ENCODE measurements around the gene TEX53. TPM values are rescaled to one million over a fixed set of nuclear protein-coding genes. Genes with fewer than 3 reads are reported as not detected.

TEX53 gene
- total RNA-seq, 1 donor from 2014 or later: not detected

GRCh38 chr9:114681594-114682332, 24.2 kb upstream of the TEX53 start, which contains the start of gene TEX48:
Gene TEX48, minus strand, starts transcription at chr9:114682192. Its CDS starts 10,469 bp downstream, at chr9:114671723.
- intact Hi-C loops (cut with micrococcal nuclease): loop anchor here (1.0 to 5.0 kb wide), 7 partner anchors 10 to 333 kb away; no protein-coding TSS in a partner anchor

GRCh38 chr9:114680259-114681001, 22.8 kb upstream of the TEX53 start:
- intact Hi-C loops (cut with micrococcal nuclease): loop anchor here (1.0 to 5.0 kb wide), 4 partner anchors 37 to 334 kb away; no protein-coding TSS in a partner anchor

DNA sequence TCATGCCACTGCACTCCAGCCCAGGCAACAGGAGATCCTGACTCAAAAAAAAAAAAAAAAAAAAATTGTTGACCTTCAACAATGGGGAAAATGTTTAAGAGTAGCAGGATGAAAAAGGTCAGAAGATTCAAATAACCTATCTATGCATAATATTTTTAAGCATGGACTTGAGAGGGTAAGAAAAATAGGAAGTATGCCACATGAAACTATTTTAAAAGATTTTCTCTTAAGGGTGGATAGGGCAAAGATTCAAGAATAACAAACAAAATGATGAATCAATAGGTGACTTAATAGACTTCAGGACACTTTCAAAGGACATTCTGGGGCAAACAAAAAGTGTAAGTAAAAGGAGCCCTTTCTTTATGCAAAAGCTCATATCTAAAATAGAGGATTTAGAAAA, 21.2 kb upstream of the TEX53 start:
- intact Hi-C loops (cut with micrococcal nuclease): no loop called here

DNA sequence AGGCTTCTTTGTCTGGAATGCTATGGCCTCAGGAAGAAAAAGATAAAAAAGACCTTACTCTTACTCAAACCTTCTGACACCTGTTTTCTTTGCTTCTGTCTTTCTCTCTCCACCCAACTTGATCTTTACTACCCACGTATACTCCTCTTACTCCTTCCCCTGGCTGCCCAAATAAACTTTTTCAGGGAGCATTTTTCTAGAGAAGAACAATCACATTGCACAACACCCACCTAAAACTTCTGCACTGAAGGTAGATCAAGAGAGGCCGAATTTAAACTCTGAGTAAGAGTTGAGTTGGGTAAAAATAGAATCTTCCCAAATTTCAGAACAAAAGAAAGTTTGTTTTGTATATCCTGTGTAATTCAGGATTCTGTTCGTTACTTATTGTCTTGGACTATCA, 20.5 kb upstream of the TEX53 start:
- intact Hi-C loops (cut with micrococcal nuclease): no loop called here

- intact Hi-C loops (cut with micrococcal nuclease): no loop called here
These were observed 19.8 kb upstream of the TEX53 start for GRCh38 chr9:114677418-114677817.

DNA sequence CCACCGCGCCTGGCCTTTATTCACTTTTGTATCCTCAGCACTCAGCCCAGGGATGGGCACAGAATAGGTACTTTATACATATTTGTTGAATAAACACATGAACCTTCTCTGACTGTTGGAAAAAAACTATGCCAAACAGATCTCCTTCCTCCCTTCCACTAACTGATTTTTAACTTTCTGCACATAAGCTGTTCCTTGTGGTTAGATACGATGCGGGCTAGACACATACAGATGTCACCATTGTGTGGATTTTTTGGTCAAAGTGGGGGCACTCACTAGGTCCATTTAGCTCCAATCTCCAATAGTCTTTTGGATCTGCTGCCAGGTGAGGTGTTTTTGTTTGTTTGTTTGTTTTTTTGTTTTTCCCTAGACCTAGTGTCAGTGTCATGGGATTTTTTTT, 19.3 kb upstream of the TEX53 start:
- intact Hi-C loops (cut with micrococcal nuclease): no loop called here

GRCh38 chr9:114674798-114675540, 17.4 kb upstream of the TEX53 start:
- intact Hi-C loops (cut with micrococcal nuclease): no loop called here

- intact Hi-C loops (cut with micrococcal nuclease): no loop called here
These were observed 16.6 kb upstream of the TEX53 start for GRCh38 chr9:114674076-114674797.

DNA sequence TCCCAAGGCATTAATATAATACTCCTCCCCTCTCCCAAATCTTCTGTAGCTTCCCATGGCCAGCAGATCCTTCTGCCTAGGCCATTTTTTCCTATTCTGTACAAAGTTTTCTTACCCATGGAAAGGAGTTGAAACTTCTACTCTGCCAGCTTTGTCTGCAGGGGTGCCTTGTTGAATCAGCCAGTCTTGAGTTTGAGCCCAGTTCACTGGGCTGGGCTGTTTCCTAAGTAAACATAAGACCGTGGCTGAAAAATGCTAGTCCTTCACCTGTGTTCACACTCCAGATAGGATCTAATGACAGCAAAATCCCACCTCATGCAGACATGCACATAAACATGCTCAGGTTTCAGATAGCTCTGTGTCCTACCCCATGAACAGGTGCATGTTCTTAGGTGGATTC, 14.0 kb upstream of the TEX53 start:
- intact Hi-C loops (cut with micrococcal nuclease): no loop called here

DNA sequence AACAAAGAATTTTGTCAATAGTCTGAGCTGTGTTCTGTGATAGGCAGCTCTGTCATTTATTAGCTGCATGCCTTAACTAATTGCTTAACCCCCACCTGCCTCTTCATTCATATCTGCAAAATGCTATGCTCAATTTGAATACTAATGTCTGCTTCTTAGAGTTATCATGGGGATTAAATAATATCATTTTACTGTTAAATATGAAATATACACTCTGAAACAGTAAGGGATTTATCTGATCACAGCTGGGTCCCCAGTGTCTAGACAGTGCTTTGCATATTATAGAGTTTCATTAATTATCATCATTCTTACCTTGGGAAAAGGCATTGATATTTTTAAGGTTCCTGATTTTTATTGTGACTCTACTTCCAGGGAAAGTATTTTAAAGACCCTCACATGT, 12.4 kb upstream of the TEX53 start:
- intact Hi-C loops (cut with micrococcal nuclease): no loop called here

- intact Hi-C loops (cut with micrococcal nuclease): no loop called here
These were observed 10.5 kb upstream of the TEX53 start for GRCh38 chr9:114668146-114668545.

DNA sequence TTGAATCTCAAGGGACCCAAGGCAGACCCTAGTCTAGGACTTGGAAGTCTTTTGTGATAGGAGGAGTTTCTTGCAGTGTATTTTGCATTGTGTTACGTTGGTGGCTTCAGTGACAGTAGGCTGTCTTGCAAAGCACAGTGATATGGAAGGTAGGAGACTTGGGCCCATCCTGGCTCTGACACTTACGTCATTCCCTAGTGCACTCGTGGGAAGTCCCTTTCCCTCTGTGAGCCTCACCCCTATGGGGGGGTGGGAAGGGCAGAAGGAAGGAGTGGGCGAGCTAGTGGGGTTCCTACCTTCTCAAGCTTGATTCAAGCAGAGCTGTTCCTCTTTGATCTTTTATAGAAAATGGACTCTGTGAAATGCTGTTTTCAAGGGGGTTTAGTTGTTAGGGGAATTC, 9.2 kb upstream of the TEX53 start:
- intact Hi-C loops (cut with micrococcal nuclease): no loop called here

- intact Hi-C loops (cut with micrococcal nuclease): no loop called here
These were observed 8.8 kb upstream of the TEX53 start for GRCh38 chr9:114666401-114666800.

DNA sequence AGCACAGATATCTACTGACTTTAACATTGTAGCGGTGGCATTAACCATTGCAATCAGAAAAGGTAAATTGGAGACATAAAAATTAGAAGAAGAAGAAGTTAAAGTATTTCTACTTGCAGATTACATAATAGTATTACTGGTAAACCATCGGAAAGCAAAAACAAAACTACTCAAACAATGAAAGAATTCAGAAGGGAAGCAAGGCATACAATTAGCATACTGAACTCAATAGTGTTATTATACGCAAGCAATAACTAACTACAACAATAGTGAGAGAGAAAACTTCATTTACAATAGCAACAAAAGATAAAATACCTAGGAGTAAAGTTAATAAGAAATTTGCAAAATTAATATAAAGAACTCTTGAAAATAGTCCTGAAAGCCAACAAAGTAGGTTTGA, 6.6 kb upstream of the TEX53 start:
- intact Hi-C loops (cut with micrococcal nuclease): loop anchor here (5.0 kb wide), 1 partner anchor 858 kb away; no protein-coding TSS in a partner anchor

DNA sequence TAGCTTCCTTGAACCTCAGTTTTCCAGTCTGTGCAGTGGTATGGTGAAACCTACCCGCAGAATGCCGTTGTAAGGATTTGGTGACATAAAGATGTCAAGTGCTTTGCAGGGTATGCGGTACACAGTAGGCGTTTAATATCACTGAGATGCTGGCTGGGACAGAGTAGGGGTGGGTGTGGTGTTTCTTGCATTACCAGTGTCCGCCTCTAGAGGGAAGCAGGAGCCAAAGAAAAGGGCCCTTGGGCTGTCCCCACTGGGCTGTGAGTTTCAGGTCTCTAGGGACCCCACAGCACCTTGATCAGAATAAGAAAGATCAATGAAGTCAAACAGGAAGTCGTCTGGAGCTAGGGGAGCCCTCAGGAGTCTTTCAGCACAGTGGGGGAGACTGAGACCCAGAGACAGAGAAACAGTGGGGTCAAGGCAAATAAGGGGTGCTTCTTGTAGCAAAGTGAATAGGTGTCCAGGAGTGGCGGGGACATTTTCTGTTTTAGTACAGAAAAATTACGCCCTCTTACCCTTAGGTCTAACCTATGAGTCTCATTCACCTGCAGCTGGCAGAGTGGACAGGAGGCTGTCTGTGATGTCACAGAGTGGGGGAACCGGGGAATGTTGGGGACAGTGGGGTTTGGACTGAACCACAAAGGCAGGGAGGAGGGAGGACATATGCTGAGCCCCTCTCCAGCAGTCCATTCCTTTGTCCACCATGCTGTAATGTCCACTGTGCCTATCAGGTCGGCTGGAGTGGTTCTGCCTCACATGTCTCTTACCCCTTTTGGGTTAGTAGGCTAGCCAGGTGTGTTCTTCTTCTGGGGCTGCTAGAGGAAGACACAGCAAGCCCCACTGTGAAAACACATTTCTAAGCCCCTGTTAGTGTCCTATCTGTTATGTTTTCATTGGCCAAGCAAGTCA, 4.7 kb upstream of the TEX53 start:
- intact Hi-C loops (cut with micrococcal nuclease): loop anchor here (1.0 to 5.0 kb wide), 2 partner anchors 352 to 860 kb away; no protein-coding TSS in a partner anchor

DNA sequence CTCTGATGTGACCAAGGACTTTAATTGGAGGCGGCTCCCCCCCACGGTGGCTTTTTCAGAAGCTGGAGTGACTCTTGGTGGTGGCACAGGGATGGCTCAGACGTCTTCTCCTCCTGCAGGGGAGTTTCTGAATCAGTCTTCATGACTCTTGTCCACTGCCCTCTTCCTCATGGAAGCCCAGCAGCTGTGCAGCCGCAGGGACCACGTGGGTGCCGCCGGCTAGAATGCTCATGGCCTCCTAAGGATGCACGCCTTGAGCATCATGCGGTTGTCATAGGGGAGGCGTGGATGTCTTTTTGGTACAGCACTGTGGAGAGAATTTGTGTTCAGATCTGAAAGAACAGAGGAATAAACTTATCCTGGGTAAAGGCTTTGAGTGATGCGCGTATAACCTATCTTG, 1.3 kb downstream of the TEX53 start:
- intact Hi-C loops (cut with micrococcal nuclease): no loop called here

- intact Hi-C loops (cut with micrococcal nuclease): loop anchor here (2.0 kb wide), 1 partner anchor 317 kb away; no protein-coding TSS in a partner anchor
These were observed 1.9 kb downstream of the TEX53 start for GRCh38 chr9:114655689-114656088.

- intact Hi-C loops (cut with micrococcal nuclease): loop anchor here (1.0 to 5.0 kb wide), 7 partner anchors 41 to 315 kb away; partner anchors contain the start of gene WHRN
These were observed 3.9 kb downstream of the TEX53 start for GRCh38 chr9:114653556-114654159.
